ENCODE results near the gene ARHGEF39.
"Not testable (repeated sequence)": the region's sequence is repeated elsewhere in the genome, so short reads cannot be mapped to it uniquely, and the experiment has no call there.

ARHGEF39 gene

DNA sequence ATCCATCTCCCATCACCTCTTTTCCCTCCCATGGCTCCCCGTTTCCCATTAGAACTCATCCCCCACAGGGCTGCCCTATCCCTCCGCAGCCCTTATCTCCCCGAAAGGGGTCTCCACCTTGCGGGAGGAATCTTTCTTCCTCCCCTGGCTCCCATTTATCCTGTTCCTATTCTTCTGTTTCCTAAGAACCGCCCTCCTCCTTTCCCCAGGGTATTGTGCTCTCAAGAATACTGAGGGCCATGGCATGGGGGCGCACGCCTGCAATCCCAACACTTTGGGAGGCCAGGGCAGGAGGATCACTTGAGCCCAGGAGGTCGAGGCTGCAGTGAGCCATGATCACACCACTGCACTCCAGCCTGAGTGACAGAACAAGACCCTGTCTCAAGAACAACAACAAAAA is 47.4 kb downstream of the ARHGEF39 start:
- no peak overlapping the region for H3K4me3 ChIP-seq (ENCODE audit: low read depth, low read length)
- no peak for TF ChIP-seq POLR2A (IDR thresholded peaks at IDR 0.05; ENCODE audit: extremely low read depth, insufficient read length)
- no peak for TF ChIP-seq MYC (IDR thresholded peaks at IDR 0.05; ENCODE audit: low read depth, low read length)
- TF ChIP-seq, protein P1, sequence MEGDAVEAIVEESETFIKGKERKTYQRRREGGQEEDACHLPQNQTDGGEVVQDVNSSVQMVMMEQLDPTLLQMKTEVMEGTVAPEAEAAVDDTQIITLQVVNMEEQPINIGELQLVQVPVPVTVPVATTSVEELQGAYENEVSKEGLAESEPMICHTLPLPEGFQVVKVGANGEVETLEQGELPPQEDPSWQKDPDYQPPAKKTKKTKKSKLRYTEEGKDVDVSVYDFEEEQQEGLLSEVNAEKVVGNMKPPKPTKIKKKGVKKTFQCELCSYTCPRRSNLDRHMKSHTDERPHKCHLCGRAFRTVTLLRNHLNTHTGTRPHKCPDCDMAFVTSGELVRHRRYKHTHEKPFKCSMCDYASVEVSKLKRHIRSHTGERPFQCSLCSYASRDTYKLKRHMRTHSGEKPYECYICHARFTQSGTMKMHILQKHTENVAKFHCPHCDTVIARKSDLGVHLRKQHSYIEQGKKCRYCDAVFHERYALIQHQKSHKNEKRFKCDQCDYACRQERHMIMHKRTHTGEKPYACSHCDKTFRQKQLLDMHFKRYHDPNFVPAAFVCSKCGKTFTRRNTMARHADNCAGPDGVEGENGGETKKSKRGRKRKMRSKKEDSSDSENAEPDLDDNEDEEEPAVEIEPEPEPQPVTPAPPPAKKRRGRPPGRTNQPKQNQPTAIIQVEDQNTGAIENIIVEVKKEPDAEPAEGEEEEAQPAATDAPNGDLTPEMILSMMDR (IDR thresholded peaks at IDR 0.05; ENCODE audit: low read depth, low read length), result no peak
- no peak for TF ChIP-seq MAX (IDR thresholded peaks at IDR 0.05; ENCODE audit: low read depth, low read length)
- DNase-seq (ENCODE audit: low read depth), result no peak

DNA sequence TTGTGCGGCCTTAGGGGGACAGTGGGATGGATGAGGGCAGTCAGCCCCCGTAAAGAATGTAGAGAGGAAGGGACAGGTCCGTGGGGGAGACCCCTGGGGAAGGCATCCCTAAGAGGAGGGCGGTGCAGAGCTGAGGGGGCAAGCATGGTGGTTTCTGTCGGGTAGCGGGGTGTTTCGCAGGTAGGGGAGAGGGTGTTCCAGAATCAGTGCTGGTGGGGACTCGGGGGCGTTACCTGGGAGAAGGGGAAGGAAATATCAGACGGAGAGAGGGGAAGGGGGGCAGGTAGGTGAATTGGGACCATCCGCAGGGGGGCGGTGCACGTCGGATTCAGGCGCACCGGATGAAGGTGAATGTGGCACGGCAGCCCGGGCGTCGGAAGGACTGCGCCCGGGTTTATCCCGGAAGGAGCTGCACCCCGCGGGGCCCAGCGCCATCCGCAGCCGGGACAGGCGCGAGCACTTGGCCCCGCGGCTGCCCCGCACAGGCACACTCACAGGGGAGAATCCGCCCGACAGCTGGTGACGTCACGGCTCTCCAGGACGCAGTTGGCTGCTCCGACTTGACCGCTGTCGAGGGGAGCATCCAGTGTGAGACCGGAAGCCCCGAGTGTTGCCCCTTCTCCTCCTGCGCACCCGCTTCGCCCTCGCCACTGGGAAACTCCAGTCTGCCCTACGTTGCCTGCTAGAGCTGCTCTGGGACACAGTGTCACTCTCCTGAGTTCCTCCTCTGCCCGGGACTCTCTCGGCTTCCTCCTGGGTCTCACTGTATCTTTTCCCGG is 48.1 kb downstream of the ARHGEF39 start:
- DNase-seq (ENCODE audit: low read depth), result no peak
- H3K4me3 ChIP-seq (ENCODE audit: low read depth, low read length), result no peak overlapping the region
- TF ChIP-seq MAX (IDR thresholded peaks at IDR 0.05; ENCODE audit: low read depth, low read length) (no peak), POLR2A (IDR thresholded peaks at IDR 0.05; ENCODE audit: extremely low read depth, insufficient read length) (no peak), MYC (IDR thresholded peaks at IDR 0.05; ENCODE audit: low read depth, low read length) (no peak)
- TF ChIP-seq, protein P1 (IDR thresholded peaks at IDR 0.05; ENCODE audit: low read depth, low read length), result no peak

GRCh38 chr9:35615981-35616680 is 48.9 kb downstream of the ARHGEF39 start:
- H3K4me3 ChIP-seq (ENCODE audit: low read depth, low read length), result no peak overlapping the region
- DNase-seq (ENCODE audit: low read depth), result no peak
- TF ChIP-seq, protein P1 (IDR thresholded peaks at IDR 0.05; ENCODE audit: low read depth, low read length), result no peak
- TF ChIP-seq POLR2A (IDR thresholded peaks at IDR 0.05; ENCODE audit: extremely low read depth, insufficient read length), result no peak
- TF ChIP-seq MYC (IDR thresholded peaks at IDR 0.05; ENCODE audit: low read depth, low read length), result no peak
- TF ChIP-seq MAX (IDR thresholded peaks at IDR 0.05; ENCODE audit: low read depth, low read length), result no peak

GRCh38 chr9:35612843-35613242 is 52.2 kb downstream of the ARHGEF39 start:
- TF ChIP-seq, protein P1 (IDR thresholded peaks at IDR 0.05; ENCODE audit: low read depth, low read length), result no peak
- TF ChIP-seq MAX (IDR thresholded peaks at IDR 0.05; ENCODE audit: low read depth, low read length), result no peak
- no peak for TF ChIP-seq MYC (IDR thresholded peaks at IDR 0.05; ENCODE audit: low read depth, low read length)
- no peak for DNase-seq (ENCODE audit: low read depth)

DNA sequence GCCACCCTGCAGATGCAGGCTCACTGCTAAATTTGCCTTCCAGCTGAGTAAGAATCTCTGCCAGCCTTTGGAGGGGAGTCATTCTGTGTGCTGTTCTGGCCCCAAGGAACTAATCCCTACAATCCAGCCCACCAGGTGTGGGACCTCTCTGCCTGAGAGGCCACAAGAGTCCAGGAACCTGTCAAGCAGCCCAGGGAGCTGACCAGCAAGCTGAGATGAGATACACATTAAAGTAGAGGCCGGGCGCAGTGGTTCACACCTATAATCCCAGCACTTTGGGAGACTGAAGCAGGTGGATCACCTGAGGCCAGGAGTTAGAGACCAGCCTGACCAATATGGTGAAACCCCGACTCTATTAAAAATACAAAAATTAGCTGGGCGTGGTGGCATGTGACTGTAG is 52.9 kb downstream of the ARHGEF39 start:
- H3K4me3 ChIP-seq (ENCODE audit: low read depth, low read length); DNase-seq (ENCODE audit: low read depth): not testable (repeated sequence)

More at GRCh38 chr9:35612843-35613242, 52.2 kb downstream of the ARHGEF39 start:
- H3K4me3 ChIP-seq (ENCODE audit: low read depth, low read length), result no peak overlapping the region

- peak; percentile 73 for DNase-seq (ENCODE audit: low read depth)
- TF ChIP-seq POLR2A (IDR thresholded peaks at IDR 0.05; ENCODE audit: extremely low read depth, insufficient read length), result no peak
- TF ChIP-seq, protein P1 (IDR thresholded peaks at IDR 0.05; ENCODE audit: low read depth, low read length), result peak; percentile 97
- H3K4me3 ChIP-seq (ENCODE audit: low read depth, low read length), result no peak overlapping the region
These were observed 53.7 kb downstream of the ARHGEF39 start for GRCh38 chr9:35611230-35611797.
